HepG2 (cell line): Measurements from ENCODE around the gene FAM117A. TPM values are rescaled to one million over a fixed set of nuclear protein-coding genes. Genes with fewer than 3 reads are reported as not detected.
A peak's percentile ranks its signal among the peaks of the same experiment; 100 is the strongest.

Experiments
- ARHGAP35 ChIP-seq: sonication (generic); formaldehyde crosslinking; IDR thresholded peaks from 2 replicates; pipeline ENCODE4 v1.9.0; 2022; ENCODE audit warnings: mild to moderate bottlenecking, inconsistent platforms, moderate library complexity, missing genetic modification reagents, borderline replicate concordance
- BCL6 ChIP-seq: IDR thresholded peaks from 2 replicates; pipeline ENCODE4 v1.6.1; 2016; ENCODE audit warnings: missing genetic modification reagents, missing compliant biosample characterization
- BRCA1 ChIP-seq: sonication (generic); formaldehyde crosslinking; IDR thresholded peaks from 2 replicates; pipeline ENCODE4 v1.4.0; 2020; ENCODE audit warnings: missing genetic modification reagents
- CREBL2 ChIP-seq: sonication (generic); formaldehyde crosslinking; IDR thresholded peaks from 2 replicates; pipeline ENCODE4 v1.8.1; 2023; ENCODE audit warnings: missing genetic modification reagents, mild to moderate bottlenecking, borderline replicate concordance
- HNF4A ChIP-seq: sonication (generic); formaldehyde crosslinking; IDR thresholded peaks from 2 replicates; pipeline ENCODE4 v1.4.0; 2020; ENCODE audit warnings: missing genetic modification reagents
- MIXL1 ChIP-seq: IDR thresholded peaks from 2 replicates; pipeline ENCODE4 v1.6.1; 2016
- NFE2 ChIP-seq: sonication (generic); formaldehyde crosslinking; IDR thresholded peaks from 2 replicates; pipeline ENCODE4 v1.4.0; 2020; ENCODE audit warnings: missing genetic modification reagents
- NFIC ChIP-seq: IDR thresholded peaks from 2 replicates; pipeline ENCODE4 v1.6.1; 2012; ENCODE audit warnings: mild to moderate bottlenecking, low read length, inconsistent platforms
- POLR2AphosphoS5 ChIP-seq: IDR thresholded peaks from 2 replicates; pipeline ENCODE4 v1.6.1; 2012; ENCODE audit warnings: low read depth, low read length
- RFX5 ChIP-seq: IDR thresholded peaks from 2 replicates; pipeline ENCODE4 v1.6.1; 2011; ENCODE audit warnings: low read depth, low read length, improper control_type of control experiment
- STAT6 ChIP-seq: sonication (generic); formaldehyde crosslinking; IDR thresholded peaks from 2 replicates; pipeline ENCODE4 v1.4.0; 2020; ENCODE audit warnings: missing genetic modification reagents, mild to moderate bottlenecking, borderline replicate concordance
- TARDBP ChIP-seq: sonication (generic); formaldehyde crosslinking; IDR thresholded peaks from 2 replicates; pipeline ENCODE4 v1.8.0; 2022; ENCODE audit warnings: mild to moderate bottlenecking, missing genetic modification reagents
- TRIM22 ChIP-seq: fragments of 450-650 bp; IDR thresholded peaks from 2 replicates; pipeline ENCODE4 v1.6.1; 2017
- YEATS4 ChIP-seq: sonication (generic); formaldehyde crosslinking; IDR thresholded peaks from 2 replicates; pipeline ENCODE4 v1.4.0; 2020; ENCODE audit warnings: missing genetic modification reagents, borderline replicate concordance
- ZBTB42 ChIP-seq: sonication (generic); formaldehyde crosslinking; IDR thresholded peaks from 2 replicates; pipeline ENCODE4 v1.5.0; 2020; ENCODE audit warnings: mild to moderate bottlenecking, missing genetic modification reagents
- ZFP37 ChIP-seq: sonication (generic); formaldehyde crosslinking; IDR thresholded peaks from 2 replicates; pipeline ENCODE4 v1.4.0; 2020; ENCODE audit warnings: missing genetic modification reagents, borderline replicate concordance
- ZNF20 ChIP-seq: sonication (generic); formaldehyde crosslinking; IDR thresholded peaks from 2 replicates; pipeline ENCODE4 v1.4.0; 2020; ENCODE audit warnings: mild to moderate bottlenecking, moderate library complexity, missing genetic modification reagents
- ZNF33A ChIP-seq: sonication (generic); formaldehyde crosslinking; IDR thresholded peaks from 2 replicates; pipeline ENCODE4 v1.5.1; 2020; ENCODE audit warnings: missing genetic modification reagents, mild to moderate bottlenecking, moderate library complexity, borderline replicate concordance
- ZNF550 ChIP-seq: sonication (generic); formaldehyde crosslinking; IDR thresholded peaks from 2 replicates; pipeline ENCODE4 v1.4.0; 2020; ENCODE audit warnings: mild to moderate bottlenecking, missing genetic modification reagents, borderline replicate concordance
- ZNF556 ChIP-seq: sonication (generic); formaldehyde crosslinking; IDR thresholded peaks from 2 replicates; pipeline ENCODE4 v1.4.0; 2020; ENCODE audit warnings: mild to moderate bottlenecking, missing genetic modification reagents, borderline replicate concordance
- ZNF781 ChIP-seq: sonication (generic); formaldehyde crosslinking; IDR thresholded peaks from 2 replicates; pipeline ENCODE4 v1.5.1; 2020; ENCODE audit warnings: borderline replicate concordance, mild to moderate bottlenecking, missing genetic modification reagents; ENCODE audit errors: not compliant biosample characterization
- polyA plus RNA-seq, 8 experiments: library from polyadenylated mRNA; depleted of rRNA in 3 of 8; stranded (reverse) in 7 of 8; unstranded in 1 of 8; fragments of >200 nt; fragmentation: Illumina TruSeq in 4 of 8; extraction: Trizol in 4 of 8; gene quantifications; 2 replicates each; pipeline versions ENCODE4 v1.2.1 to v1.2.3, GENCODE V29; 2011 to 2016; ENCODE audit warnings: low read depth in 4 of 8, missing spikeins in 1 of 8, mixed read lengths in 1 of 8; ENCODE audit not compliant: insufficient read depth in 1 of 8
- total RNA-seq, 5 experiments: library from RNA; depleted of rRNA; stranded (reverse); fragments of >200 nt; fragmentation: Illumina TruSeq; extraction: Trizol; gene quantifications; 2 replicates each; pipeline ENCODE4 v1.2.3, GENCODE V29; 2016; ENCODE audit warnings: low read depth in 1 of 5
- TF ChIP-seq, protein P1 (sequence below): IDR thresholded peaks from 2 replicates; pipeline ENCODE4 v1.6.1; 2016; ENCODE audit warnings: low read depth
- TF ChIP-seq, protein P2 (sequence below): IDR thresholded peaks from 2 replicates; pipeline ENCODE4 v1.6.1; 2016; ENCODE audit warnings: missing genetic modification reagents, missing compliant biosample characterization

FAM117A gene
- total and polyA plus RNA-seq, 2 of the 13 experiments (the other 11 are each of a cell fraction or from before 2014, with no cell fraction given) = 12.1 to 19.8 TPM

DNA sequence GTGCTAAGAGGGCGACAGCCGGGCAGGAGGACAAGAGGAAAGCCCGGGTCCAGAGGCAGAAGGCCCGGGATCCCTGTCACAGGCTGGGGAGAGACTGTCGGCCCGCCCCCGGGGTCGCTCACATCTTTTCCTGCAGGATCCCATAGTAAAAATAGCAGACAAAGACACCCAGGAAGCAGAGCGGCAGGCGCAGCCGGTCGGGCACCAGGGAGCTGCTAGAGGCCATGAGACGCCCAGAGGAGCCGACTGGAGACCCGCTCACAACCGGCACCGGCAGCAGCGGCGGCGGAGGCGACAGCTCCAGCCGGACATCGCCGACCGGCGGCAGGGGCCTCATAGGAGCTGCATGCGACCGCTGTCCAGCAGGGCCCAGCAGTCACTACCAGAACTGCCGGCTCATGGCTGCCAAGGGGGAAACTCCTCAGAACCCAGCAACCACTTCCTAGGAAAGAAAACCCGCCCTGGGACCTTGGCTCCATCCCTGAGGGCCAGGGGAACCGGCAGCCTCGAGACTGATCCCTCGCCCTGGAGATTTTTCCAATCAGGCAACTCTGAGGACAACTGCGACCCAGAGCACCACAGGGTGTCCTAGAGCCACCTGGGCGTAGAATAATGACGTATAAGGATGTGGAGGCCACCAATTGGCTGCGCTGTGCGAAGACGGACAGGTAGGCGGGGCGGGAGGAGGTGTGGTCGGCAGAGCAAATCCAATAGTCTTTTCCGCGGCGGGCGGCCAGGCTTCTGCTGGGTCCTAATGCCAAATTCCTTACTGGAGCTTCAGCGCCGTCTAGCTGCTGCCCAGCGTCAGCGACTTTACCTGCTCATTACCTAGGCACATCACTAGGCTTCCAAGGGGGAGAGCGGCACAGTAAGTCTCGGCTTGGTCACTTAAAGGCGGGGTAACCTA lies 56.1 kb downstream of the FAM117A start, which contains the start of gene SLC35B1 (continued):
- TF ChIP-seq ZFP37 (CRISPR knock-in tag) (no peak; the same call in 1 of the 2 replicates), ZNF556 (peak; percentile 83), BRCA1 (no peak), TARDBP (CRISPR knock-in tag) (peak; percentile 60; the same call in 1 of the 2 replicates), STAT6 (no peak; the same call in 1 of the 2 replicates), TRIM22 (no peak), MIXL1 (CRISPR knock-in tag) (peak; percentile 88), ARHGAP35 (CRISPR knock-in tag) (0 out of 2 replicates have a peak, but pooled peaks have one; percentile 35), ZNF550 (CRISPR knock-in tag) (no peak), CREBL2 (CRISPR knock-in tag) (no peak; the same call in 1 of the 2 replicates), POLR2AphosphoS5 (peak; percentile 66), ZNF20 (CRISPR knock-in tag) (no peak), YEATS4 (CRISPR knock-in tag) (peak; percentile 81; the same call in 1 of the 2 replicates), HNF4A (CRISPR knock-in tag) (no peak), NFE2 (CRISPR knock-in tag) (no peak), ZNF33A (CRISPR knock-in tag) (peak; percentile 59; the same call in 1 of the 2 replicates), RFX5 (peak; percentile 84), ZNF781 (no peak), BCL6 (CRISPR knock-in tag) (no peak; the same call in 1 of the 2 replicates), NFIC (peak; percentile 71; the same call in 1 of the 2 replicates), ZBTB42 (no peak)
- TF ChIP-seq, protein P1, sequence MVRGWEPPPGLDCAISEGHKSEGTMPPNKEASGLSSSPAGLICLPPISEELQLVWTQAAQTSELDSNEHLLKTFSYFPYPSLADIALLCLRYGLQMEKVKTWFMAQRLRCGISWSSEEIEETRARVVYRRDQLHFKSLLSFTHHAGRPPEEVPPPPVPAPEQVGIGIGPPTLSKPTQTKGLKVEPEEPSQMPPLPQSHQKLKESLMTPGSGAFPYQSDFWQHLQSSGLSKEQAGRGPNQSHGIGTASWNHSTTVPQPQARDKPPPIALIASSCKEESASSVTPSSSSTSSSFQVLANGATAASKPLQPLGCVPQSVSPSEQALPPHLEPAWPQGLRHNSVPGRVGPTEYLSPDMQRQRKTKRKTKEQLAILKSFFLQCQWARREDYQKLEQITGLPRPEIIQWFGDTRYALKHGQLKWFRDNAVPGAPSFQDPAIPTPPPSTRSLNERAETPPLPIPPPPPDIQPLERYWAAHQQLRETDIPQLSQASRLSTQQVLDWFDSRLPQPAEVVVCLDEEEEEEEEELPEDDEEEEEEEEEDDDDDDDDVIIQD (CRISPR knock-in tag) = peak; percentile 87
- TF ChIP-seq, protein P2, sequence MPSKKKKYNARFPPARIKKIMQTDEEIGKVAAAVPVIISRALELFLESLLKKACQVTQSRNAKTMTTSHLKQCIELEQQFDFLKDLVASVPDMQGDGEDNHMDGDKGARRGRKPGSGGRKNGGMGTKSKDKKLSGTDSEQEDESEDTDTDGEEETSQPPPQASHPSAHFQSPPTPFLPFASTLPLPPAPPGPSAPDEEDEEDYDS (CRISPR knock-in tag) = 0 out of 2 replicates have a peak, but pooled peaks have one; percentile 68
